Measurements from ENCODE around the gene ELF5. TPM values are rescaled to one million over a fixed set of nuclear protein-coding genes. Genes with fewer than 3 reads are reported as not detected.

ELF5 gene
- total and polyA plus RNA-seq, 2 donors (not counting 1 experiment from before 2014, with no cell fraction given): not detected

DNA sequence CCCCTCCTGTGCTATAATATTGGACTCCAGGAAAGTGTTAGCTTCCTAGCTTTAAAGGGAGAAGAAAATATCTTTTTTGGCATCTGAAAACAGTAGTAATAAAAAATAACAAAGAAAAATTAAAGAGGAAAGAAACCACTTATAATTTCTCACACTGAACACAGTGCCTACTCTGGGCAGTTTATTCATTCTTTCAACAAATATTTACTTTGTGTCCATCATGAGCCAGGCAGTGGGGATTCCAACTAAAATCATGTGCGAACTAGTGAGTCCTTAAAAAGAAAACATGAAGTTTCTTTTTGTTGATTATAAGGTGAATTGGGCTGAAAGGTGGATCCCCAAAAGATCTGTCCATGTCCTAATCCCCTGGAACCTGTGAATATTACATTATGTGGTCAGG is 16.0 kb upstream of the ELF5 start:
- POLR2A ChIA-PET: no interaction called here
- 100% methylated on average over 1 of the region's 1 CpG for WGBS (ENCODE audit: insufficient coverage)
- intact Hi-C loops (cut with micrococcal nuclease): no loop called here
- Histone ChIP-seq H3K4me2 (replicated peaks; ENCODE audit: low read depth, low read length, poor library complexity, severe bottlenecking) (no peak overlapping the region), H3K79me2 (ENCODE audit: control insufficient read depth, insufficient read depth, low read length) (no peaks in the 10 kb centered on the region), H4K20me1 (ENCODE audit: control insufficient read depth, insufficient read depth, low read length, poor library complexity, severe bottlenecking) (no peaks in the 10 kb centered on the region), H3K27ac (ENCODE audit: low read length in 2 of 2) (no peak overlapping the region), H3K4me1 (ENCODE audit: control insufficient read depth in 2 of 2, insufficient read depth in 2 of 2, low read length in 2 of 2) (no peaks in the 10 kb centered on the region), H3K4me3 (ENCODE audit: control extremely low read depth in 1 of 5, extremely low read depth in 1 of 5, insufficient read depth in 1 of 5, low read depth in 2 of 5, low read length in 4 of 5) (no peak overlapping the region), H3K9me3 (ENCODE audit: control extremely low read depth in 1 of 3, control insufficient read depth in 2 of 3, insufficient read depth in 1 of 3, low read length in 2 of 3) (peaks cover 0 to 6% (median 0%) of the 10 kb centered on the region in 3 donors), H3K9ac (ENCODE audit: low read length) (no peak overlapping the region), H2AFZ (ENCODE audit: insufficient read depth, low read depth, low read length, poor library complexity, severe bottlenecking) (no peak overlapping the region), H3K27me3 (replicated peaks in 1 of 4; ENCODE audit: control extremely low read depth in 1 of 4, control insufficient read depth in 3 of 4, insufficient read depth in 4 of 4, low read length in 3 of 4) (peaks cover 0 to 4% (median 2%) of the 10 kb centered on the region in 4 experiments), H3K36me3 (replicated peaks in 1 of 2; ENCODE audit: control extremely low read depth in 1 of 2, control insufficient read depth in 1 of 2, extremely low read depth in 1 of 2, insufficient read depth in 2 of 2, low read length in 1 of 2) (no peaks in the 10 kb centered on the region)
- DNase-seq: no peak
- Mint-ChIP-seq H3K4me1 (peaks cover 2% of the 10 kb centered on the region), H3K9me3 (ENCODE audit: insufficient read depth) (peaks cover 6% of the 10 kb centered on the region), H3K27ac (no peak overlapping the region), H3K4me3 (no peak overlapping the region), H3K27me3 (peaks cover 38% of the 10 kb centered on the region)
- no peak for ATAC-seq (ENCODE audit: low read depth)
- no peak for TF ChIP-seq EZH2 (IDR thresholded peaks at IDR 0.05; ENCODE audit: borderline replicate concordance, insufficient read depth, low read depth, low read length, poor library complexity, severe bottlenecking)
- TF ChIP-seq, protein P1, sequence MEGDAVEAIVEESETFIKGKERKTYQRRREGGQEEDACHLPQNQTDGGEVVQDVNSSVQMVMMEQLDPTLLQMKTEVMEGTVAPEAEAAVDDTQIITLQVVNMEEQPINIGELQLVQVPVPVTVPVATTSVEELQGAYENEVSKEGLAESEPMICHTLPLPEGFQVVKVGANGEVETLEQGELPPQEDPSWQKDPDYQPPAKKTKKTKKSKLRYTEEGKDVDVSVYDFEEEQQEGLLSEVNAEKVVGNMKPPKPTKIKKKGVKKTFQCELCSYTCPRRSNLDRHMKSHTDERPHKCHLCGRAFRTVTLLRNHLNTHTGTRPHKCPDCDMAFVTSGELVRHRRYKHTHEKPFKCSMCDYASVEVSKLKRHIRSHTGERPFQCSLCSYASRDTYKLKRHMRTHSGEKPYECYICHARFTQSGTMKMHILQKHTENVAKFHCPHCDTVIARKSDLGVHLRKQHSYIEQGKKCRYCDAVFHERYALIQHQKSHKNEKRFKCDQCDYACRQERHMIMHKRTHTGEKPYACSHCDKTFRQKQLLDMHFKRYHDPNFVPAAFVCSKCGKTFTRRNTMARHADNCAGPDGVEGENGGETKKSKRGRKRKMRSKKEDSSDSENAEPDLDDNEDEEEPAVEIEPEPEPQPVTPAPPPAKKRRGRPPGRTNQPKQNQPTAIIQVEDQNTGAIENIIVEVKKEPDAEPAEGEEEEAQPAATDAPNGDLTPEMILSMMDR (IDR thresholded peaks at IDR 0.05): no peak
- CTCF ChIA-PET: no interaction called here

DNA sequence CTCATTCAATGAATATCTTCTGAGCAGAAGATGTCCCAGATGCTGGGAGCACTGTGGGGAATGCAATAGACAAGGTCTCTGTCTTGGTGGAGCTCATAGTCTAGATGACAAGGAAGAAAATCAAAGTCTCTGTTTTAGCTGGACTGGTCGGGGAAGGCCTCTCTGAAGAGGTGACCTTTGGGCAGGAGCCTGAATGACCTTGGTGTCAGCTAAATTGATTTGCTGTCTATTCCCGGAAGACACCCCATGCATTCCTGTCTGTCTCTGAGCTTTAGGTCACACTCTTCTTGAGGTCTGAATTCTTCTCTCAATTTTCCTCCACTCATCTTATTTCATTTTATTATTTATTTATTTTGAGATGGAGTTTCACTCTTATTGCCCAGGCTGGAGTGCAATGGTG is 14.5 kb upstream of the ELF5 start:
- ATAC-seq (ENCODE audit: low read depth) (no peak), DNase-seq (no peak)
- no peaks in the 10 kb centered on the region for H3K9me3 Mint-ChIP-seq (ENCODE audit: insufficient read depth)
- H2AFZ ChIP-seq (ENCODE audit: insufficient read depth, low read depth, low read length, poor library complexity, severe bottlenecking): no peak overlapping the region
- H3K4me3 Mint-ChIP-seq: no peak overlapping the region
- no peak overlapping the region for H3K27ac Mint-ChIP-seq
- intact Hi-C loops (cut with micrococcal nuclease): no loop called here
- H3K9ac ChIP-seq (ENCODE audit: low read length): no peak overlapping the region
- H3K4me2 ChIP-seq (replicated peaks; ENCODE audit: low read depth, low read length, poor library complexity, severe bottlenecking): no peak overlapping the region
- no peaks in the 10 kb centered on the region for H4K20me1 ChIP-seq (ENCODE audit: control insufficient read depth, insufficient read depth, low read length, poor library complexity, severe bottlenecking)
- peaks cover 2% of the 10 kb centered on the region for H3K4me1 Mint-ChIP-seq
- no peaks in the 10 kb centered on the region for H3K9me3 ChIP-seq (ENCODE audit: control extremely low read depth in 1 of 3, control insufficient read depth in 2 of 3, insufficient read depth in 1 of 3, low read length in 2 of 3)
- no peaks in the 10 kb centered on the region for H3K36me3 ChIP-seq (replicated peaks in 1 of 2; ENCODE audit: control extremely low read depth in 1 of 2, control insufficient read depth in 1 of 2, extremely low read depth in 1 of 2, insufficient read depth in 2 of 2, low read length in 1 of 2)
- TF ChIP-seq, protein P1 (IDR thresholded peaks at IDR 0.05): no peak
- TF ChIP-seq EZH2 (IDR thresholded peaks at IDR 0.05; ENCODE audit: borderline replicate concordance, insufficient read depth, low read depth, low read length, poor library complexity, severe bottlenecking): no peak
- H3K79me2 ChIP-seq (ENCODE audit: control insufficient read depth, insufficient read depth, low read length): no peaks in the 10 kb centered on the region
- H3K27me3 ChIP-seq (replicated peaks in 1 of 4; ENCODE audit: control extremely low read depth in 1 of 4, control insufficient read depth in 3 of 4, insufficient read depth in 4 of 4, low read length in 3 of 4): peaks cover 0 to 4% (median 0%) of the 10 kb centered on the region in 4 experiments
- POLR2A ChIA-PET: no interaction called here
- no peak overlapping the region for H3K4me3 ChIP-seq (ENCODE audit: control extremely low read depth in 1 of 5, extremely low read depth in 1 of 5, insufficient read depth in 1 of 5, low read depth in 2 of 5, low read length in 4 of 5)
- CTCF ChIA-PET: interaction anchor here (0.8 to 1.9 kb wide), 2 partner anchors 15 to 875 kb away, joined by 4 to 6 read pairs; no protein-coding TSS in a partner anchor
- no peaks in the 10 kb centered on the region for H3K4me1 ChIP-seq (ENCODE audit: control insufficient read depth in 2 of 2, insufficient read depth in 2 of 2, low read length in 2 of 2)
- no peak overlapping the region for H3K27ac ChIP-seq (ENCODE audit: low read length in 2 of 2)
- WGBS (ENCODE audit: insufficient coverage): 100% methylated on average over 1 of the region's 2 CpGs
- peaks cover 27% of the 10 kb centered on the region for H3K27me3 Mint-ChIP-seq
